ENCODE data around the gene ZBTB48. TPM values are rescaled to one million over a fixed set of nuclear protein-coding genes. Genes with fewer than 3 reads are reported as not detected.

Gene ZBTB48
- total RNA-seq, 1 donor from 2014 or later: 36.5 TPM

DNA sequence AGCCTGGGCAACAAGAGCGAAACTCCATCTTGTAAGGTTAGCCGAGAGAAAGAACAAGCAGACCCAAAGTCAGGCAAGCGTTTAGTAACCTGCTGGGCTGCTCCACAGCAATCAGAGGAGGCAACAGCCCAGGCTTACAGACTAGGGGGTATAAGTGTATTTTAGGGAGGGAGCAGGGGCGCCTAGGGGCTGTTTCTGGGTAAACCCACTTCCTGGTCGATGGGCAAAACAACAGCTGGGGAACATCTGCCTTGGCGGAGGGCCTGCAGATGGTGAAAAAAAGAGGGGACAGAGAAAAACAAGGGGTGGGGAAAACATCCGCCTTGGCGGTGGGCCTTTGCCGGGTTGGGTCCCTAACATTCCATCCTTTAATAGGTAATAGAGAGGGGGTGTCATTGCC is 19.5 kb upstream of the ZBTB48 start:
- Histone ChIP-seq H3K36me3 (no peaks in the 10 kb centered on the region), H3K27me3 (ENCODE audit: low read depth) (no peaks in the 10 kb centered on the region), H3K4me1 (no peaks in the 10 kb centered on the region), H3K27ac (no peak overlapping the region), H3K4me3 (no peak overlapping the region), H3K9me3 (no peaks in the 10 kb centered on the region)
- no peak for TF ChIP-seq CTCF (IDR thresholded peaks at IDR 0.05)
- DNase-seq: no peak
- intact Hi-C loops (cut with DNase I): no loop called here
- no peak for ATAC-seq

- peaks cover 6% of the 10 kb centered on the region for H3K9me3 ChIP-seq
- no peak for DNase-seq
- H3K27me3 ChIP-seq (ENCODE audit: low read depth): no peaks in the 10 kb centered on the region
- H3K36me3 ChIP-seq: no peaks in the 10 kb centered on the region
- H3K4me3 ChIP-seq: no peak overlapping the region
- no peak overlapping the region for H3K27ac ChIP-seq
- no peak for TF ChIP-seq CTCF (IDR thresholded peaks at IDR 0.05)
- intact Hi-C loops (cut with DNase I): no loop called here
- no peak for ATAC-seq
- H3K4me1 ChIP-seq: no peaks in the 10 kb centered on the region
These were observed 10.8 kb upstream of the ZBTB48 start for GRCh38 chr1:6569033-6569432.

- H3K4me3 ChIP-seq: no peak overlapping the region
- no peak for TF ChIP-seq CTCF (IDR thresholded peaks at IDR 0.05)
- no peaks in the 10 kb centered on the region for H3K27me3 ChIP-seq (ENCODE audit: low read depth)
- no peak for ATAC-seq
- intact Hi-C loops (cut with DNase I): no loop called here
- H3K36me3 ChIP-seq: no peaks in the 10 kb centered on the region
- no peak for DNase-seq
- H3K9me3 ChIP-seq: peaks cover 6% of the 10 kb centered on the region
- H3K27ac ChIP-seq: no peak overlapping the region
- H3K4me1 ChIP-seq: no peaks in the 10 kb centered on the region
These were observed 9.7 kb upstream of the ZBTB48 start for GRCh38 chr1:6570100-6570499.

DNA sequence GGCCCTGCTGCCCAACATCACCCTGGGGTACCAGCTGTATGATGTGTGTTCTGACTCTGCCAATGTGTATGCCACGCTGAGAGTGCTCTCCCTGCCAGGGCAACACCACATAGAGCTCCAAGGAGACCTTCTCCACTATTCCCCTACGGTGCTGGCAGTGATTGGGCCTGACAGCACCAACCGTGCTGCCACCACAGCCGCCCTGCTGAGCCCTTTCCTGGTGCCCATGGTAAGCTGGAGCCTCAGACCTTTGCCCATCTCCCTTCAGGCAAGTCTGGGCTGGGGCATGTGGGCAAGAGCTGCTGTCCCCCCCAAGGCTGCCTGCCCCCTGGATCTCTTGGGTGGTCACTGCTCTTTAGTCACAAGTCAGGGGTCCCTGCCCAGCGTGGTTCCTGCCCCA is 8.8 kb upstream of the ZBTB48 start:
- Histone ChIP-seq H3K9me3 (peaks cover 6% of the 10 kb centered on the region), H3K36me3 (no peaks in the 10 kb centered on the region), H3K27me3 (ENCODE audit: low read depth) (no peaks in the 10 kb centered on the region), H3K27ac (no peak overlapping the region), H3K4me1 (no peaks in the 10 kb centered on the region), H3K4me3 (no peak overlapping the region)
- no peak for ATAC-seq
- no peak for DNase-seq
- intact Hi-C loops (cut with DNase I): no loop called here
- TF ChIP-seq CTCF (IDR thresholded peaks at IDR 0.05): no peak

DNA sequence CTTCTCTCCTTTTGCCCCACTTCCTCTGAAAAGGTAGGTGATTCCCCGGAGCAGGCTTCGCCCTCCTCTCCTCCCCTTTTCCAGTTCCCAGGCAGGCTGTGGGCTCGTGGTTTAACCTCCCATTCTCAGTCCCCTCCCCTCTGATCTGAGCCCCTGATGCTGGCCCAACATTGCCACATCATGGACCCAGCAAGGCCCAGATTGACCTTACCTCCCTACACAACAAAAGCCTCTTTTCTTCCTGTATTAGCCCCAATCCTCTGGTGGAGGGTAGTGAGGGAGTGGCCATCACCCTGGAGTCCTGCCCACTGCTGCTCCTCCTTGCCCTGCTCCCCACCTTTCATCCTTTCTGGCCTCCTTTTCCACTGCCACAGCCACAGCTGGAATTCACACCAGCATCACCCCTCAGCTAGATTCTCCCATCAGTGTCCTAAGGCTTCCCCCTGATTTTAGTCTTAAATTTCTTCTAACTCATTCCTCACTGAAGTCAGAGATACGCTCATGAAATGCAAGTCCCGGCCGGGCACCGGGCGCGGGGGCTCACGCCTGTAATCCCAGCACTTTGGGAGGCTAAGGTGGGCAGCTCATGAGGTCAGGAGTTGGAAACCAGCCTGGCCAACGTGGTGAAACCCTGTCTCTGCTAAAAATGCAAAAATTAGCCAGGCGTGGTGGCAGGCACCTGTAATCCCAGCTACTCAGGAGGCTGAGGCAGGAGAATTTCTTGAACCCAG is 7.0 kb upstream of the ZBTB48 start:
- intact Hi-C loops (cut with DNase I): no loop called here
- H3K36me3 ChIP-seq: no peaks in the 10 kb centered on the region
- no peaks in the 10 kb centered on the region for H3K27me3 ChIP-seq (ENCODE audit: low read depth)
- no peak for DNase-seq
- no peak for ATAC-seq
- H3K4me3 ChIP-seq: no peak overlapping the region
- H3K9me3 ChIP-seq: peaks cover 6% of the 10 kb centered on the region
- no peak for TF ChIP-seq CTCF (IDR thresholded peaks at IDR 0.05)
- no peaks in the 10 kb centered on the region for H3K4me1 ChIP-seq
- H3K27ac ChIP-seq: no peak overlapping the region
